MCF 10A (cell line): ENCODE data around the gene GPR176. TPM values are rescaled to one million over a fixed set of nuclear protein-coding genes. Genes with fewer than 3 reads are reported as not detected.

Experiments
- BruUV-seq: library from RNA; stranded (reverse); fragments of 400-500 nt; replicated peaks from 2 replicates; lab custom pipeline; 2021; lab: Mats Ljungman, UMichigan
- CTCF ChIA-PET: fragments of 300-600 bp; sonication (Branson Sonifier 250); formaldehyde crosslinking; extraction: SDS; loops from one replicate; lab custom pipeline; 2021; ENCODE audit warnings: antibody characterized with exemption, inconsistent platforms; lab: Yijun Ruan, JAX
- POLR2A ChIA-PET: fragments of 300-600, 350-650 bp; sonication (Branson Sonifier 250); formaldehyde crosslinking; extraction: SDS; loops from one replicate; lab custom pipeline; 2020; ENCODE audit warnings: antibody characterized with exemption, inconsistent platforms; lab: Yijun Ruan, JAX
- DNase-seq: peaks from one replicate; pipeline ENCODE4 v3.0.0-alpha.2; 2018; ENCODE audit not compliant: unreplicated experiment
- H3K27ac Mint-ChIP-seq: one replicate; pipeline ENCODE4 v1.8.0; 2022; ENCODE audit warnings: mild to moderate bottlenecking, low read depth, mixed read lengths; ENCODE audit not compliant: unreplicated experiment
- H3K27me3 Mint-ChIP-seq: one replicate; pipeline ENCODE4 v1.8.0; 2022; ENCODE audit warnings: mixed read lengths; ENCODE audit not compliant: insufficient read depth, unreplicated experiment
- H3K36me3 Mint-ChIP-seq: one replicate; pipeline ENCODE4 v1.8.0; 2022; ENCODE audit warnings: mild to moderate bottlenecking, moderate library complexity, mixed read lengths; ENCODE audit not compliant: insufficient read depth, unreplicated experiment
- H3K4me1 Mint-ChIP-seq: one replicate; pipeline ENCODE4 v1.8.0; 2022; ENCODE audit warnings: mixed read lengths; ENCODE audit not compliant: insufficient read depth, unreplicated experiment
- H3K4me3 Mint-ChIP-seq: one replicate; pipeline ENCODE4 v1.8.0; 2022; ENCODE audit warnings: mild to moderate bottlenecking, moderate library complexity, mixed read lengths; ENCODE audit not compliant: unreplicated experiment
- H3K9me3 Mint-ChIP-seq: one replicate; pipeline ENCODE4 v1.8.0; 2022; ENCODE audit warnings: mixed read lengths; ENCODE audit not compliant: unreplicated experiment
- CTCF ChIP-seq: fragments of 200-600 bp; IDR thresholded peaks from one replicate; pipeline ENCODE4 v1.8.0; 2022; ENCODE audit warnings: antibody characterized with exemption, mild to moderate bottlenecking; ENCODE audit not compliant: unreplicated experiment
- intact Hi-C: fragments of 100-400 bp; cut with micrococcal nuclease; formaldehyde crosslinking; loops from 2 replicates; pipeline ENCODE4 v1.14.1; 2022
- total RNA-seq: library from RNA; stranded (reverse); gene quantifications from 2 replicates; pipeline ENCODE4 v1.2.3, GENCODE V29; 2022

GPR176 gene
- total RNA-seq, 1 experiment from 2014 or later, result 1.8 TPM

GRCh38 chr15:39804026-39804425 lies 116.0 kb downstream of the GPR176 start:
- BruUV-seq, result no TSS peak
- ChIA-PET POLR2A (interaction anchor here (0.5 to 1.5 kb wide), 15 partner anchors 14 to 1117 kb away, joined by 3 to 8 read pairs (median 3); partner anchors contain the start of gene EIF2AK4), CTCF (interaction anchor here (0.7 to 1.7 kb wide), 3 partner anchors 16 to 80 kb away, joined by 3 to 7 read pairs (median 4); no protein-coding TSS in a partner anchor)
- Mint-ChIP-seq H3K27me3 (no peaks in the 10 kb centered on the region), H3K36me3 (no peaks in the 10 kb centered on the region), H3K9me3 (no peaks in the 10 kb centered on the region), H3K27ac (no peak overlapping the region), H3K4me1 (peaks cover 11% of the 10 kb centered on the region), H3K4me3 (no peak overlapping the region)
- peak; percentile 78 for DNase-seq
- no peak for TF ChIP-seq CTCF
- intact Hi-C loops, result no loop called here

GRCh38 chr15:39803016-39803415 lies 117.0 kb downstream of the GPR176 start:
- BruUV-seq, result no TSS peak
- Mint-ChIP-seq H3K27ac (no peak overlapping the region), H3K4me3 (no peak overlapping the region), H3K27me3 (no peaks in the 10 kb centered on the region), H3K36me3 (no peaks in the 10 kb centered on the region), H3K9me3 (no peaks in the 10 kb centered on the region), H3K4me1 (peaks cover 9% of the 10 kb centered on the region)
- ChIA-PET CTCF (interaction anchor here (1.1 to 1.7 kb wide), 4 partner anchors 73 to 104 kb away, joined by 3 to 7 read pairs (median 4); no protein-coding TSS in a partner anchor), POLR2A (interaction anchor here (0.7 to 1.5 kb wide), 6 partner anchors 19 to 132 kb away, joined by 3 to 6 read pairs (median 4); partner anchors contain the start of gene FSIP1)
- intact Hi-C loops, result no loop called here
- no peak for DNase-seq
- no peak for TF ChIP-seq CTCF

- BruUV-seq, result no TSS peak
- H3K9me3 Mint-ChIP-seq, result no peaks in the 10 kb centered on the region
- H3K36me3 Mint-ChIP-seq, result no peaks in the 10 kb centered on the region
- peak; percentile 51 for DNase-seq
- peak; percentile 30 for TF ChIP-seq CTCF
- ChIA-PET POLR2A (no interaction called here), CTCF (interaction anchor here (0.6 to 0.9 kb wide), 3 partner anchors 14 to 146 kb away, joined by 3 to 4 read pairs (median 3); no protein-coding TSS in a partner anchor)
- H3K27me3 Mint-ChIP-seq, result no peaks in the 10 kb centered on the region
- peaks cover 9% of the 10 kb centered on the region for H3K4me1 Mint-ChIP-seq
- H3K27ac Mint-ChIP-seq, result no peak overlapping the region
- intact Hi-C loops, result loop anchor here (1.0 kb wide), 1 partner anchor 74 kb away; no protein-coding TSS in a partner anchor
- no peak overlapping the region for H3K4me3 Mint-ChIP-seq
Observed at GRCh38 chr15:39801641-39802309, 118.3 kb downstream of the GPR176 start.

- H3K27ac Mint-ChIP-seq, result no peak overlapping the region
- peaks cover 9% of the 10 kb centered on the region for H3K4me1 Mint-ChIP-seq
- BruUV-seq, result no TSS peak
- no peaks in the 10 kb centered on the region for H3K36me3 Mint-ChIP-seq
- ChIA-PET POLR2A (interaction anchor here (0.6 to 1.3 kb wide), 2 partner anchors 10 to 285 kb away, joined by 4 to 6 read pairs; no protein-coding TSS in a partner anchor), CTCF (interaction anchor here (0.5 to 2.3 kb wide), 5 partner anchors 11 to 88 kb away, joined by 3 to 14 read pairs (median 8); no protein-coding TSS in a partner anchor)
- no peaks in the 10 kb centered on the region for H3K27me3 Mint-ChIP-seq
- intact Hi-C loops, result no loop called here
- DNase-seq, result no peak
- H3K9me3 Mint-ChIP-seq, result no peaks in the 10 kb centered on the region
- H3K4me3 Mint-ChIP-seq, result no peak overlapping the region
- no peak for TF ChIP-seq CTCF
Observed at GRCh38 chr15:39799552-39800011, 120.5 kb downstream of the GPR176 start.
